Breast epithelium (tissue), 3 donors: Measurements from ENCODE around the gene HLA-DRA.

Experiments used
- POLR2A ChIP-seq: fragments of 450-650 bp; IDR thresholded peaks from one replicate; pipeline ENCODE4 v1.6.1; 2016; ENCODE audit warnings: antibody characterized with exemption, mild to moderate bottlenecking, moderate library complexity
- TF ChIP-seq, protein P1 (sequence below), 3 donors: fragments of 450-650 bp; IDR thresholded peaks; one replicate each; pipeline ENCODE4 v1.5.1; 2016 to 2017; ENCODE audit warnings: antibody characterized with exemption in 3 of 3, mild to moderate bottlenecking in 3 of 3, moderate library complexity in 3 of 3

DNA sequence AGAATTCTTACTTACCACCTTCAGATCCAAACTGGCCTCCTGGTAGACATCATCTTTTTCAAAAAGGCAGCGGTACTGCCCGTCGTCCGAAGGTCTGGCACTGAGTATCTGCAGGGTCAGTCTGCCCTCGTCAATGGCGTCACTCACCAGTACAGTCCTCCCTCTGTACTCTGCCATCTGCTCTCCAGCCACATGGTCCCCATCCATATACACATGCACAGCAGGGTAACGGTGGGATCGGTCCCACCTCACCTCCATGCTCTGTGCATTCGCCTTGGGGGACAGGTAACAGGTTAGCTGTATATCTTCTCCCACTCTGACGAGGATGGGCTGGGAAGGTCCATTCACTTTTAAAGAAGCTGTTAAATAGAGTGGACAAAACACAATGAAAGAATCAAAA is 43.7 kb upstream of the HLA-DRA start:
- TF ChIP-seq, protein P1, sequence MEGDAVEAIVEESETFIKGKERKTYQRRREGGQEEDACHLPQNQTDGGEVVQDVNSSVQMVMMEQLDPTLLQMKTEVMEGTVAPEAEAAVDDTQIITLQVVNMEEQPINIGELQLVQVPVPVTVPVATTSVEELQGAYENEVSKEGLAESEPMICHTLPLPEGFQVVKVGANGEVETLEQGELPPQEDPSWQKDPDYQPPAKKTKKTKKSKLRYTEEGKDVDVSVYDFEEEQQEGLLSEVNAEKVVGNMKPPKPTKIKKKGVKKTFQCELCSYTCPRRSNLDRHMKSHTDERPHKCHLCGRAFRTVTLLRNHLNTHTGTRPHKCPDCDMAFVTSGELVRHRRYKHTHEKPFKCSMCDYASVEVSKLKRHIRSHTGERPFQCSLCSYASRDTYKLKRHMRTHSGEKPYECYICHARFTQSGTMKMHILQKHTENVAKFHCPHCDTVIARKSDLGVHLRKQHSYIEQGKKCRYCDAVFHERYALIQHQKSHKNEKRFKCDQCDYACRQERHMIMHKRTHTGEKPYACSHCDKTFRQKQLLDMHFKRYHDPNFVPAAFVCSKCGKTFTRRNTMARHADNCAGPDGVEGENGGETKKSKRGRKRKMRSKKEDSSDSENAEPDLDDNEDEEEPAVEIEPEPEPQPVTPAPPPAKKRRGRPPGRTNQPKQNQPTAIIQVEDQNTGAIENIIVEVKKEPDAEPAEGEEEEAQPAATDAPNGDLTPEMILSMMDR (IDR thresholded peaks at IDR 0.05) = no peak
- no peak for TF ChIP-seq POLR2A
